HG02852 (cell line): ENCODE results near the gene ARHGEF37.
"Not testable (repeated sequence)": the region's sequence is repeated elsewhere in the genome, so short reads cannot be mapped to it uniquely, and the experiment has no call there.

Source experiments
- ATAC-seq: cut with Tn5 transposase; IDR thresholded peaks from one replicate; pipeline ENCODE4 v1.9.1; 2021; ENCODE audit warnings: mild to moderate bottlenecking, moderate library complexity; ENCODE audit not compliant: unreplicated experiment

Gene ARHGEF37, protein sequence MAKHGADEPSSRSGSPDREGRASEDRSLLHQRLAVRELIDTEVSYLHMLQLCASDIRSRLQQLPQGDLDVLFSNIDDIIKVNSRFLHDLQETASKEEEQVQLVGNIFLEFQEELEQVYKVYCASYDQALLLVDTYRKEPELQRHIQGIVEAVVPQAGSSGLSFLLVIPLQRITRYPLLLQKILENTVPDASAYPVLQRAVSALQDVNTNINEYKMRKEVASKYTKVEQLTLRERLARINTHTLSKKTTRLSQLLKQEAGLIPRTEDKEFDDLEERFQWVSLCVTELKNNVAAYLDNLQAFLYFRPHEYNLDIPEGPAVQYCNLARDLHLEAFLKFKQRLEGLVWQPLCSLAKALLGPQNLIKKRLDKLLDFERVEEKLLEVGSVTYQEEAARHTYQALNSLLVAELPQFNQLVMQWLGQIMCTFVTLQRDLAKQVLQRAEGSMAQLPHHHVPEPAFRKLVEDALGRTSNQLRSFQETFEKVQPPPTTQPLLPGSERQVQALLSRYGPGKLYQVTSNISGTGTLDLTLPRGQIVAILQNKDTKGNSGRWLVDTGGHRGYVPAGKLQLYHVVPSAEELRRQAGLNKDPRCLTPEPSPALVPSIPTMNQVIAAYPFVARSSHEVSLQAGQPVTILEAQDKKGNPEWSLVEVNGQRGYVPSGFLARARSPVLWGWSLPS

DNA sequence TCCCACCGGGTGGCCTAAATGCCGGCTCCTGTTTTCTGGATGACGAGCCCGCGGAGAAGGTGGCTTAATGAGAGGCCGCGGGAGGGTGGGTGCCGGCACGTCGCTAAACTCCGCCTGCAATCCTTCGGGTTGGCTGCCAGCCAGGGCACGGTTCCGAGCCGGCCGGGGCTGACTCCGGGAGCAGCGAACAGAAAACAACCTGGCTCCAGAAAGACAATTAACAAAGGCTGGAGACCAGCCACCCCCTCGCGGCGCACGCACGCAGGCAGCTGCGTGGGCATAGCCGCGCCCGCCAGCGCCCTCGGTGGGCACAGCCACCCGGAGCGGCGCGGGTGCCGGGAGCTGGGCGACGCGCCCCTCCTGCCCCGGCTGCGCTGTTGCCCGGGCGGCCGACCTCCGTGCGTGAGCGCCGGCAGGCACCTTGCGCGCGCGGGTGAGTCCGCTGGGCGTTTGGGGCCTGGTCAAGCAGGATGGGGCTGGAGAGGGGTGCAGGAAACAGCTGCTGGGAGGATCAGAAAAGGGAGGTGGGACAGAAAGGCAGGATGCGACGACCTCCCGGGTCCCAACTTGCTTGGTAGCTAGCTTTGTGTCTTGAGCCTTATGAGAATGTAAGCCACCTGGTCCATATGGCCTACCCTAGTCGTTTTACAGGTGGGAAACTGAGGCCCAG, at the start of gene ARHGEF37:
Gene ARHGEF37, plus strand, starts transcription at position 307 of the 670 bp plus-strand sequence. CDS start 16,272 bp downstream, outside the sequence.
- ATAC-seq: no peak

DNA sequence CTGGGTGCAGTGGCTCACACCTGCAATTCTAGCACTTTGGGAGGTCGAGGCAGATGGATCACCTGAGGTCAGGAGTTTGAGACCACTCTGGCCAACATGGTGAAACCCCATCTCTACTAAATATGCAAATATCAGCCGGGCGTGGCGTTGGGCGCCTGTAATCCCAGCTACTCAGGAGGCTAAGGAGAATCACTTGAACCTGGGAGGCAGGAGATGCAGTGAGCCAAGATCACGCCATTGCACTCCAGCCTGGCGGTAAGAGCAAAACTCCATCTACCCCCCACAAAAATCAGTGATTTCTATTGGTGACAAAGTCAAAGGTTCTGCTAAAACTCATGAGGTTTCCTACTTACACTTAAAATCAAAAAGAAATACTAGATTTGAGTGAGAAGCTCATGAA, 48.9 kb upstream of the ARHGEF37 start:
- no peak for ATAC-seq

DNA sequence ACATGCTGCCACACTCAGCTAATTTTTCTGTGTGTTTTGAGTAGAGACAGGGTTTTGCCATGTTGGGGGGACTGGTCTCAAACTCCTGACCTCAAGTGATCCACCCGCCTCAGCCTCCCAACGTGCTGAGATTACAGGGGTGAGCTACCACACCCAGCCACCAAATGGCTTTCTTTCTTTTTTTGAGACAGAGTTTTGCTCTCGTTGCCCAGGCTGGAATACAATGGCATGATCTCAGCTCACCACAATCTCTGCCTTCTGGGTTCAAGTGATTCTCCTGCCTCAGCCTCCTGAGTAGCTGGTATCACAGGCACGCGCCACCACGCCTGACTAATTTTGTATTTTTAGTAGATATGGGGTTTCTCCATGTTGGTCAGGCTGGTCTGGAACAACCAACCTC, 45.5 kb upstream of the ARHGEF37 start:
- not testable (repeated sequence) for ATAC-seq

DNA sequence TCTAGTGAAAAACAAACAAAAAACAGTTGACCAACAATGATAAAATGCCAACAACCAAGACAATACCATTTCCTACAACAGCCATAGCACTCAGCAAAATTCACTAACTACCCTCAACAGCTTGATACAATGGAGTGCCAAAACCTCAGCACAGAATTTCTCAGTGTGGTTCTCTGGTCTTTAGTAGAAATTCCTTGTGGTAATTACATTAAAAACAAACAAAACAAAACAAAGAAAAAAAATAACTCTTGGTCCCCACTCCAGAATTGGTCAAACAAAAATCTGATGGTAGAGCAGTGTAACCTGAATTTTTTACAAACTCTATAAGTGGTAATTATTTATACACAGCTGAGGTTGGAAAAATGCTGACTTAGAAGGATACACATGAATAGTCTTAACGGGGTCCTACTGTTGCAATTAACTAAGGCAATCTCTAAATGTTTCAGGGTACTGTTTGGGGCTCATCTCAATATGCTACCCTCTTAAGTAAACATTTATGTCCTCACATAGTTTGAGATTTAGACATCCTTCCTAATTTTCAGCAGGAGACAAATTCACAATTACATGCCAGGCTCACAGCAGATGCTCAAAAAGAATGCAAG, 43.8 kb upstream of the ARHGEF37 start:
- ATAC-seq: no peak

DNA sequence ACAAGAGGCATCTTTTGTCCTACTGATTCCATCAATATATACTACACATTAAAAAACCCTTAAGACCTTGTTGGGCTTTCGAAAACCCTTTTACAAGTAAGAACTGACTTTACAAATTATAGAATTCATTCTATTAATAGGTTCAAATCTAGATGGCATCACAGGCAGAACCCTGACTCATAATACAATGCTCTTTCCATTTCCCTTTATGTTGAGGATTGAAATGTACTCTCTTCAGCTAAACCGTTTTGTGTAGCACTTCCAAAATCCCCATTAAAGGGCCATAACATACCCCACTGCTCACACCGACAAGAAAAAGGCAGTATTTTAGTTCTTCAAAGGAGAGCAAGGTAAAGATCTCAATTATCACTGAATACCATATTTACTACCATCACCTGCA, 41.2 kb upstream of the ARHGEF37 start:
- ATAC-seq: no peak

DNA sequence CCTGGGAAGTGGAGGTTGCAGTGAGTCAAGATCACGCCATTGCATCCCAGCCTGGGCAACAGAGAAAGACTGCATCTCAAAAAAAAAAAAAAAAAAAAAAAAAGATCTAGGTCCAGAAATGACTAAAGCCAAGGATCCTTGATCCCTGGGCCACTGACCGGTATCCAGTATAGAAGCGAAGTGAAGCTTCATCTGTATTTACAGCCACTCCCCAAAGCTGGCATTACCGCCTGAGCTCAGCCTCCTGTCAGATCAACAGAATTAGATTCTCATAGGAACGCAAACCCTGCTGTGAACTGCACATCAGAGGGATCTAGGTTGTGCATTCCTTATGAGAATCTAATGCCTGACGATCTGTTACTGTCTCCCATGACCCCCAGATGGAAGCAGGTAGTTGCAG, 39.4 kb upstream of the ARHGEF37 start:
- no peak for ATAC-seq

DNA sequence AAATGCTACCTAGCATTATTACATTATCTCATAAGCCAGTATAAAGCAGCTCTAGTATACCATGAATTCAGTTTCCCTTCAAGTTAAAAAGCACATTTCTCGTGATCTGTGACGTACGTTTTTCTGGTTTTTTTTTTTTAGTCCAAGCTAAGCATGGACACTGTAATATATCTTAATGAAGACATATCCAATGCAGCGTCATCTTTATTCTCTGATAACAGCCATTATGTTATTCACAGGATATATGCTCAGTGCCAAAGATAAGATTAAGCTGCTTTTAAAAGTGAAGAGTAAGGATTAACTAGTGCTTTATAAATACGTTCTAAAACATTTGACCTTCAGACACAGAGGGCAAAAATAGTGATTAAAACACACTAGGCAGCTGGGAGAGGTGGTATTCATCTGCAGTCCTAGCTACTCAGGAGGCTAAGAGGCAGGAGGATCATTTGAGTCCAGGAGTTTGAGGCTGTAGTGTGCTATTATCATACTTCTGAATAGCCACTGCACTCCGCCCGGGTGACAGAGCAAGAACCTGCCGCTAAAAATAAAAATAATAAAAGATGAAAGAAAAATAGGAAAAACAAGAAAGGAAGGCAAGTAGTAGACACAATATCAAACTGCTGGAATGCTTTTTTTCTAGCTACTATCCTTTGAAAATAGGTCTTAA, 37.8 kb upstream of the ARHGEF37 start:
- no peak for ATAC-seq

DNA sequence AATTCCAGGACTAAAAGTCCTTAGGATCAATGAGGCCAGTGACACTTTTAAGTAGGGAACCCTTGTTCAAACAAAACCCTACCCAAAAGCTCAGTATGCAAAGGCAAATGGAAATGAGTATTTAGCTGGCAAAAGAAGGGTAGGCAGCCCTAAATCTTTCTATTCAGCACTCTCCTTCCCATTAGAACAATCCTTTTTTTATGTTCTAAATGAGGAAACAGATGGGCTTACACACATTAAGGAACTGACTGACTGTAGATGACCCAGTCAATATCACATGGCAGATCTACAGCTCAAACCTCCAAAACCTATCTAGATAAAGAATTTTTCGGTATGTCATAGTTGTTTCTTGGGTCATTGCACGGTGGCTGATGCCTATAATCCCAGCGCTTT, 37.3 kb upstream of the ARHGEF37 start:
- no peak for ATAC-seq

DNA sequence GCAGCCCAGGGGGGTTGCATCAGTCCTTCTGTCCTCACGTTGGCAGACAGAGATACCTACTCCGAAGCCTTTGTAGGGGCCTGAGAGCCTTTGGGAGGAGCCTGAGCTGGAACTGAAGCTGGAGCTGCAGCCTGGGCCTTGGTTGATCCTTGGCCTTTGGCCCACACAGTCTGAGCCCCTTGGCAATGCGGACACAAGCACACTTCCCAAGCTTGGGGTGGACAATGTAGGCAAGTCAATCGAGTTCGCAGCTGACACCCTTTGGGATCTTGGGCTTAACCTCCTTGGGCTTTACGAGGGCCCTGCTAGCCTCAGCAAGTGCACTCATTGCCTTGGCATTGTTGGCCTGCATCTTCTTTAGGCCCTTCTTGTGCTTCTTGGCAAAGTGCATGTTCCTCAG, 36.0 kb upstream of the ARHGEF37 start:
- ATAC-seq: no peak

DNA sequence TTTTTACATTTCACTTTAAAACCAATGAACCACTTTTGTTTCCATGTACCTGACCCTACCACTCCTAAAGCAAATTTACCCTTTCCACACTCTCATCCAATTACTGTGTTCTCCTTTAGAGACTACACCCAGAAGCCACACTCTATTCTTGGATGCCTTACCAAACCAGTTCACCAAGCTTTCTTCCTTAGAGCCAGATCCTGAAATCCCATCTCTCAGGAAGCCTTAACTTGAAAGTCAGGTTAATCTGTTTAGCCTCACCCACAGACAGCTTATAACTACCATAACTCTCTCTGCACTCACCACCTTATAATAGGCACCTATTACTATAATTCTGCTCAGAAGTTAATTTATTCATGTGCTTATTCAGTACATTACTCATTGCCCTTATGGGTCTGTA, 34.3 kb upstream of the ARHGEF37 start:
- no peak for ATAC-seq

DNA sequence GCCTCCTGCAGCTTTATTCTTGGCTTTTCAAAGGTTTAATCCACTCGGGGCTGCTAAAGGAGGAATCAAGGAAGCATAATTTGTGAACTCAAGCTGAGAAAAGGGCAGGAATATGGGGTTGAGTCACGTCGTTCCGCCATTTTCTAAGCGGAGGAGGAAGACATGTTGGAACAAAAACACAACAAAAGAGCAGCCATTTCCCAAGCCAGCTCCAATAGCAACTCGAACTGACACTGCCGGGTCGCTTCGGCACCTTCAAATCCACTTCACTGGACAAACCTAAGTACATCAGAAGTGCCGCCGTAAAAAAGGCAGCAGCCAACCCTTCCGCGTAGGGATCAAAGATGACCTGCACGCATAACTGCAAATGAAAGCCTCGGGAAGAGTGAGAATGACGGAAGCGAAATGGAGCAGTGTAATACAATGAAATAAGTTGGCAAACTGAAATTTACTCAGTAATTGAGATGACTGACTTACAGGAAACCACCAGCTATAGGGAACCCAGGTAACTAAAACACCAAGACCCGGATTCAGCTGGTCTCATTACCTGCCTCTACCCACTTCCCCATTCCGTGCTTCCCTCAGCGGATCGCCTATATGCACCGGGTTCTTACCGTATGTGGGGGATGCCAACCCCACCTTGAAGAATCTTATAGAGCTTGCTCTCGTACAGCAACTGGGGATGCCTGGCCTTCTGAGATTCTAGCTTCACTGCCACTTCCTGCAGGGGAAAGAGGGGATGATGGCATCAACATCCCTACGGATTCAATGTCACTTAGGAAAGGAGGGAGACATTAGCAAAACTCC, 31.6 kb upstream of the ARHGEF37 start:
- peak; percentile 31 for ATAC-seq

DNA sequence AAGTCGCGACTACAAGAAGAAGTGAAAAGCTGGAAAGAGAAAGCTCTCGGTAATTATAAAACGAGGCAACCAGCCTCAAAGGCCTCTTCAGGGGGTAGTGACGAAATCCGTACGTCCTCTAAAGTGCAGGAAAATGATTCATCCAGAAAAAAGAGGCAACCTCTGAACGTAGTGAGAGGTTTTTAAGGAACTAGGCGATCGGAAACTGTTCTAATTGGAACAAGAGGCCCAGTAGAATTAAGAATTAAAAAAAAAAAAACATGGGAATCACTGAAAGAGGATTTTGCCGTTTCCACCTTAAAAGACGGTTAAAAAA, 31.1 kb upstream of the ARHGEF37 start:
- ATAC-seq: no peak

DNA sequence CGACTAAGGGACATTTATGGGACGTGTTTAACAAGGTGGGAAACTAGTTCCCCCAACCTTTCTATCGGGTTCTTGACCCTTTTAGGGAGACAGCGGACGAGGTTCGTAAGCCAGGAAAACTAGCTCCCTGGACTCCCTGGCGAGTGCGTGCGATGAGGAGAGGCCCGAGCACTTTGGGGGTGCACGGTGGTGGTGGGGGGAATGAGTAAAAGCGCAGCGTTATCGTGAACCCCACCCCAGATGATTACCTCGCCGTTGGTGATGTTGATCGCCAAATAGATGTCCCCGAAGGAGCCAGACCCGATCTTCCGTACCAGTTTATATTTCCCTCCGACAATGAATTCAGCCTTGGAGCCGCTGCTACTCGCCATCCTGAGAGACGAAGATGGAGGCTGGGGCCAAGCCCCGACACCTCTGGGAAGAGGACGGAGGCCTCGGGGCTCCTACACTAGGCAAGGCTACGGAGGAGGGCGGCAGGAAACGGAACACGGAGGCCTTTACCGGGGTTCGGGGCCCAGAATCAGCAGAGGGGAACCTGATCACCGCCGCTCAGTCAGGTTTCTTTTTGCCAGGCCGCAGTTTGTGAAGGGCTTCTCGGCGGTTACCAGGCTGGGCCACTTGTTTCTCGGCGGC, 30.6 kb upstream of the ARHGEF37 start:
- peak; percentile 5 for ATAC-seq

DNA sequence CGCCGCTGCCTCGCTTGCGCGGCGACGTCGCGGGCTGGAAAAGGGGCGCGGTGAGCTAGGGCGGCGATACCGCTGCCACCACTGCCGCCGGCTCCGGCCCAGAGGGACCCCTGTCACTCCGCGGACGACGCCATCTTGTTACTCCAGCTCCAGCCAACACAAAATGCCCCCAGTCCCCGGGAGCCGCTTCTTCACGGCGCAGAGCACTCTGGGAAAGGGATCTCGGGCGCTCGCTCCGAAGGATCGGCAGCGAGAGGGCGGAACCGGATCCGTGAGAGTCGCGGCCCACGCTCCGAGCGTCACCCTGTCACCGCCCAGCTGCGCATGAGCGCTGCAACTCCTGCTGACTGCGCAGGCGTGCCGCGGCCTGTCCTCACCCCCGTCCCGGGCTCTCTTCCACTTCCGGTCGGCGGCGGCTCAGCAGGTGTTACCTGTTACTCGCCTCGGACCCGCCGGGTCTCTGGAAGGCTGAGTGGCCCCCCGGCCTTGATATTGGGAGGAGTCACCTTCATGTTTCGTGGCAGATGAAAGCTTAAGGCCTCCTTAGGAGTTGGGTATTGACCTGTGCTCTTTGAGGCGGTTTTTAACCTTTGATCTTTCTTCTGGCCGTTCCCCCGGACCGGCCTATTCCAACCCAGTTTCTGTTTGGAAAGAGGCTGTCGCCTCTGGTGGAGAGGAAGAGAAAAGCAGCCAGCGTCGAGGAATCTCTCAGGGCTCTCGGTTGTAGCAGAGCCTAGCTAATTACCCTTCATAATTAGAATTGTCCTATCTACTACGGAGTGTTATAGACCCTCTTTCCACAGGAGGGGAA, 29.9 kb upstream of the ARHGEF37 start, which contains the start of gene CSNK1A1:
Gene CSNK1A1, minus strand, starts transcription at position 213 of the 811 bp plus-strand sequence. CDS start 475 bp downstream, outside the sequence.
- ATAC-seq: peak; percentile 88

DNA sequence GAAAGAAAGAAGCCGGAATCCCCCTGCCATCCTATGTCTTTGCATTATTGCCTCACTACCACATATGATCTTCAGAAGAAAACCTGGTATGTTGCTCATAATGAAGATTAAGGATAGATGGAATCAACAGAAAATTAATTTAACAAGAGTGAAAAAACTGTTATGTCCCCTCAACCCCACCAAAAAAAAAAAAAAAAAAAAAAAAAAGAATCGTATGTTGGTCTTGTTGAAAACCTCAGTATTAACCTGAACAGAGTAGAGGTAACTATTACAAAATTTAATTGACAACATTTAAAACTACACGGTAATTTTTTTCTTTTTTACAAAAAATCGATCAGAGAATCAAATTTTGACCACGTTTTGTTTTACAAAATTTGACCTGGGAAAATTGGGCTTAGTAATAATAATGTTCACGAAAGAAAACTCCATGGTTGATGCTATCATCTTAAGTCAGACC, 29.2 kb upstream of the ARHGEF37 start:
- ATAC-seq: no peak

DNA sequence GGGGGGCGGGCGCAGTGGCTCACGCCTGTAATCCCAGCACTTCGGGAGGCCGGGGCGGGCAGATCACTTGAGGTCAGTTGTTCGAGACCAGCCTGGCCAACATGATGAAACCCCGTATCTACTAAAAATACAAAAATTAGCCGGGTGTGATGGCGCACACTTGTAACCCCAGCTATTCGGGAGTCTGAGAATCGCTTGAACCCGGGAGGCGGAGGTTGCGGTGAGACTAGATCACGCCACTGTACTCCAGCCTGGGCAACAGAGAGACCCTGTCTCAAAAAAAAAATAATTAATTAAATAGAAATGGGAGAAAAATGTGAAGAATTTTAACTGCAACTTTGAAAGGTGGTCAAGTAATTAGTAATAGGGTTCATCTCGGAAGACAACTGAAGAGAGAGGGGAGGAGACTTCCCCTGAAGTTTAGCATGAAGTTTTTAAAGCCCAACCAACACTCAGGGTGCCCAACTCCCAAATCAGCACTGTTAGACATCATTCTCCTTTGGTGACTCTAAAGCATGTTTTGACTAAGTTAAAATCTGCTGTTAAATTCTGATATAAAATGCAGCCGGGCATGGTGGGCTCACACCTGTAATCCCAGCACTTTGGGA, 28.6 kb upstream of the ARHGEF37 start:
- ATAC-seq: no peak

DNA sequence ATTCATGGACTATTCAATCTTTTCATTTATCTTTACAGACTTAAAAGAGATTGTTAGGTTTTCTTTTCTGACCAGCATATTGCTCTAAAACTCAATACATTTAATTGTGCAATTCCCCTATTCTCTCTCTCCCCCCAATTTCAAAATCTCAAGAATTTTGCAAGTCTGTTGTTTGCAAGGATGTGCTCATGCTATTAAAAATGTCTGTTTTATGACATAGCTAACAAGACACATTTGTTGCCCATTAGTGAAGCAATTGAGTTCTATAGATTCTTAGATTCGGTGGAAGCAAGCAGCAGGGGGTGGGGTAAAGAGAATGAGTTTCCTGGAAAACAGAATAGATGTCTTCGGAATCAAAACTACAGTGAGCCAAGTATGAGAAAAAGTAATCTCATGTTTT, 21.6 kb upstream of the ARHGEF37 start:
- ATAC-seq: no peak

DNA sequence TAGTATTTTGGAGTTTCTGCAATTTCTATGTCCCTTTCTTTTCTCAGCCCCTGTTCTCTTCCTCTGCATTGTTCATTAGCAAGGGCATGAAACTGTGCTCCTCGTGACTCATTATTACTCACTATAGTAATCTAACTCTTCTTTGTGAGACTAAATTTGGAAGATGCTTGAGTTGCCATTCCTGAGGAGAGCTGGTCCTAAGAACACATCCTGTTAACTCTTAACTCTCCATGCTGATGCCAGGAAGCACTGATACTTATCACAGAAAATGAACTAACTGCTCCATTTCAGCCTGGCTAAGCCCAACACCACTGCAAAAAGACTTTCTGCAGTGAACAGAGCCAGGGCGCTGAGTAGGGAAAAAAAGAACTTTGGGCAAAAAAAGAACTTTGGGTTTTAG, 19.4 kb upstream of the ARHGEF37 start:
- no peak for ATAC-seq
